Mucosa of descending colon (tissue), 3 donors: ENCODE data around the gene PTPRT. TPM values are rescaled to one million over a fixed set of nuclear protein-coding genes. Genes with fewer than 3 reads are reported as not detected.

ENCODE experiments used
- ATAC-seq: fragments of 200-7000 bp; cut with Tn5 transposase; one replicate; pipeline ENCODE4 v1.9.1; 2020; ENCODE audit warnings: mild to moderate bottlenecking, moderate library complexity
- DNase-seq, 3 donors: peaks; one replicate each; pipeline ENCODE4 v3.0.0-alpha.2; 2020
- H3K36me3 ChIP-seq: fragments of 200-600 bp; one replicate; pipeline ENCODE4 v1.8.0; 2021; ENCODE audit warnings: low read depth, mild to moderate bottlenecking
- H3K4me1 ChIP-seq: fragments of 200-600 bp; one replicate; pipeline ENCODE4 v1.8.0; 2021; ENCODE audit warnings: low read depth, mild to moderate bottlenecking
- H3K4me3 ChIP-seq: fragments of 200-600 bp; one replicate; pipeline ENCODE4 v1.8.0; 2021; ENCODE audit warnings: mild to moderate bottlenecking
- H3K9me3 ChIP-seq: fragments of 200-600 bp; one replicate; pipeline ENCODE4 v1.8.0; 2021; ENCODE audit warnings: mild to moderate bottlenecking
- CTCF ChIP-seq: fragments of 200-600 bp; IDR thresholded peaks from one replicate; pipeline ENCODE4 v1.8.0; 2022; ENCODE audit warnings: antibody characterized with exemption, mild to moderate bottlenecking
- intact Hi-C, 2 donors: fragments of 100-400 bp; cut with DNase I in 1 of 2; cut with micrococcal nuclease in 1 of 2; formaldehyde crosslinking; loops; one replicate each; pipeline versions ENCODE4 v1.11.0 to v1.11.1; 2022; cut with DNase I, micrococcal nuclease
- total RNA-seq, 3 donors: library from RNA; stranded (reverse); fragmentation: NEBNext Ultra II Directional in 2 of 3; extraction: Animal tissue kit (Norgen Biotek cat#: 25700) in 2 of 3; gene quantifications; one replicate each; pipeline versions ENCODE4 v1.2.1 to v1.2.4, GENCODE V29; 2021 to 2023
- donor health status: DM: no; HTN: no; CAD: no; lungs with moderate emphysema.
- donor health status: DM: no; HTN: no; CAD: no.
- donor health status: DM: no; HTN: yes; CAD: no.

Gene PTPRT
- total RNA-seq, 3 donors from 2014 or later = 0.19 to 0.43 (median 0.38) TPM

GRCh38 chr20:42954951-42955350 lies 234.8 kb downstream of the PTPRT start:
- Histone ChIP-seq H3K9me3 (no peaks in the 10 kb centered on the region), H3K4me3 (no peak overlapping the region), H3K4me1 (no peaks in the 10 kb centered on the region), H3K36me3 (no peaks in the 10 kb centered on the region)
- ATAC-seq (no peak), DNase-seq (no peak)
- intact Hi-C loops = no loop called here
- TF ChIP-seq CTCF = no peak

DNA sequence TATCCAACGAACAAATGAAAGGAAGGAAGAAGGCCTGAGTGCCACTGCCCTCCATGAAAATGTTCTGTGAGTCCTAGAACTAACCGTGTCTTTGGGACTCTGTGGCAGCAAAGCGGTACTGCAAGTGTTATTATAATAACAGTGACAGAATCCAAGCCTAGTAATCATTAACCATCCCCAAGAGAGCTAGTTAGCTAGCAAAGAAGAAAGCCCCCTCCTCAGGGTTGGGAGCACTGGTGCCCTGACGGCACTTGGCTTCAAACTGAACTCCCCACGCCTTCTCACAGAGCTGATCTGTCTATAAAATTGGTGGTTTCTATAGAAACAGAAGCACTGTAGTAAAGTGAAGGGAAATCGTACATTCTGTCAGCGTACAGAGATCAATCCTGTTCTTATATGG lies 239.8 kb downstream of the PTPRT start:
- Histone ChIP-seq H3K36me3 (no peaks in the 10 kb centered on the region), H3K4me1 (no peaks in the 10 kb centered on the region), H3K9me3 (peaks cover 4% of the 10 kb centered on the region), H3K4me3 (no peak overlapping the region)
- DNase-seq (no peak), ATAC-seq (no peak)
- intact Hi-C loops = no loop called here
- no peak for TF ChIP-seq CTCF

DNA sequence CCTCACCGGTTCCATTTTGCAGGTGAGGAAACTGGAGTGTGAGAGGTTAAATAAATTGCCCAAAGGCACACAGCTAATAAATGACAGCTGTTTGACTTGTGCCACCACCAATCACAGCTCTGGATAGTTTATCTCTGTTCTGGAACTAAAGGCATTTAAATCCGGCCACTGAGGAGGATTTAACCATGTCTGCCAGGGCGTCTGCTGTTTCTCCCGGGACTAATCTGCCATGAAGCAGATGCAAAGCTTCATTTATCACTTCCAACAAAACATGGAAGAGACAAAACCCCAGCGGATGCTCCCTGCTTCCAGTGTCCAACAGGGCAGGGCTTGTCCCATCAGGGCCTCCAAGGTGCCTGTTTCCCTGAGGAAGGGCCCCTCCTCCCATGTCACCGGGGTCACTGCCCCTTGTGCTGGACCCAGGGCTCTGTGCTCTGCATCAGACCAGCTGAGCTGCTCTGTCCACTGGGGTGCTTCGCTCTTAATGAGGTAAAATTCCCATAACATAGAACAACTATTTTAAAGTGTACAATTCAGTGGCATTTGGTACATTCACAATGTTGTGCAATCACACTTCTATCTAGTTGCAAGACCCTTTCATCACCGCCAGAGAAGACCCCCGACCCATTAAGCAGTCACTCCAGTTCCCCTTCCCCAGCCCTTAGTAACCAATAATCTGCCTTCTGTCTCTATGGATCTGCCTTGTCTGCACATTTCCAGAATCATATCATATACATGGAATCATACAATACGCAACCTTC lies 244.3 kb downstream of the PTPRT start:
- no peak overlapping the region for H3K4me3 ChIP-seq
- peaks cover 4% of the 10 kb centered on the region for H3K9me3 ChIP-seq
- DNase-seq (no peak), ATAC-seq (no peak)
- H3K4me1 ChIP-seq = no peaks in the 10 kb centered on the region
- intact Hi-C loops = no loop called here
- no peak for TF ChIP-seq CTCF
- H3K36me3 ChIP-seq = no peaks in the 10 kb centered on the region

DNA sequence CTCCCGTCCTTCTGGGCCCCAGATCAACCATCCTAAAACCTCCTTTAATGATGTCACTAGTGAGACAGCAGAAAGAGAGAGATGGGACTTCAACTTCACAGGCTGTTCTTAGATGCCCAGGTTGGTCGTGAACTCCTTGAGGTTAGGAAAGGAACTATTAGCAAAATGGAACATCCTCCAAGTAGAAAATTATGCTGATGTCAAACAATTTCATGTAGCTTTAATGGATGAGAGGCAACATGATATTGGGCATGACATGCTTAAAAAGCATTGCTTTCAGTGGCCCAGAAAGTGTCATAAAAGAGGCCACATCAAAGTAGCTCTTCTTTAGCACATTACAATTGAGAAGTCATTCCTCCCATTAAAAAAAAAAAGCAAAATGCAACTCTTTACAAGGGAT lies 248.1 kb downstream of the PTPRT start:
- no peak overlapping the region for H3K4me3 ChIP-seq
- no peaks in the 10 kb centered on the region for H3K4me1 ChIP-seq
- no peaks in the 10 kb centered on the region for H3K9me3 ChIP-seq
- ATAC-seq (no peak), DNase-seq (no peak)
- intact Hi-C loops = no loop called here
- no peak for TF ChIP-seq CTCF
- H3K36me3 ChIP-seq = no peaks in the 10 kb centered on the region

DNA sequence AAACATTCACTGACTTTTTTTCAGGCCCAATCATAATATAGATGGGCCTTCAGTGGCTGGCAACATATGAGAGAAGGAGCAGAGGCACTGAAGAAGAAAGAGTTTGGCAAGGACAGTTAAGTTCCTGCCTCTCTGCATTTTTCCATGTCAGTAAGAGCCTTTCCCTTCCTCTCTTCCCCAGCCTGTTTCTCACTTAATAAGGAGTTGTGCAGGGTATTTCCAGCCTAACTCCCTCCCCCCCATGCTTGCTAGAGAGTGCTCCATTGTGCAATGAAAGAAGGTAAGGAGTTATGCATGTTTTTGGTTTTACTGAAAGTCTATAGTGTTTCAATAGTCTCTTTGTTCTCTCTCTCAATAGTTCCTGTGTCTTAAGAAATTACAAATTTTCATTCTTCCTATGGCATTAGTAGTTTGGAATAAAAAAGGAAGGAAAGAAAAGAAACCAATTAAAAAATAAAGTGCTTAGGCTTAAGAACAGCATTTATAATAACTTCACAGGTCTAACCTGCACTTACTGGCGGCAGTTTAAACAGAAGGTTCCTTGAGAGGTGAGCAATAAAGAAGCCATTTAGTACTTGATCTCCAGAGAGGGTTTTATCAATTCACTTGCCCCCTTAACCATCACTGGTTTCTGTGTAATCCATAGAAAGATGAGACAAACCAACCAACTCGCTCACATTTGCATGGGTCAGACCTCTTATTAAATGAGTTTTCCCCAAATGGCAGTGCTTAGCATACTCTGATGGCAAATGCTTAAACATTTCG lies 251.1 kb downstream of the PTPRT start:
- intact Hi-C loops = no loop called here
- H3K36me3 ChIP-seq = no peaks in the 10 kb centered on the region
- DNase-seq (no peak), ATAC-seq (no peak)
- no peak overlapping the region for H3K4me3 ChIP-seq
- H3K4me1 ChIP-seq = no peaks in the 10 kb centered on the region
- no peak for TF ChIP-seq CTCF
- H3K9me3 ChIP-seq = no peaks in the 10 kb centered on the region
